MM.1S (cell line): ENCODE data around the gene SLC9A1.

Experiments used
- EZH2phosphoT487 ChIP-seq: fragments of 300-600 bp; sonication (generic); IDR thresholded peaks from 2 replicates; pipeline ENCODE4 v1.6.1; 2018; ENCODE audit warnings: antibody characterized with exemption, low read length
- TF ChIP-seq, protein P1 (sequence below): fragments of 300-600 bp; sonication (generic); IDR thresholded peaks from 2 replicates; pipeline ENCODE4 v1.5.1; 2016; ENCODE audit warnings: antibody characterized with exemption, low read length, mixed read lengths

DNA sequence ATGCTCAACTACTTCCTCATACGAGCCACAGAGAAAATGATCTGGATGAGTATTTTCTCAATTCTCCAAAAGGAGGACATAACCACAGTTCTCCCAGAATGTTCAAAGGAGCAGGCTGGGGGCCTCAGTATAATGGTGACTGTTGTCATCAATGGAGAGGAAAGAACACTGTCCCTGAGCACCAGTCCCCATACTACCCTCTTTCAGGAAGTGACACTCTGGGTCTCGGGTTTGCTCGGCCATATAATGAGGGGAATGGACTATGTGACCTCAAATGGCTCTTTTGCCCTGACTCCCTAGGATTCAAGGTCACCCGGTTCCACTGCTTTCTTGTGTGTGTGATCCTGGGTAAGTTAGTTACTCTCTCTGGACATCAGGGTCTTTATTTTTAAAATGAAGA is 22.8 kb downstream of the SLC9A1 start:
- TF ChIP-seq, protein P1, sequence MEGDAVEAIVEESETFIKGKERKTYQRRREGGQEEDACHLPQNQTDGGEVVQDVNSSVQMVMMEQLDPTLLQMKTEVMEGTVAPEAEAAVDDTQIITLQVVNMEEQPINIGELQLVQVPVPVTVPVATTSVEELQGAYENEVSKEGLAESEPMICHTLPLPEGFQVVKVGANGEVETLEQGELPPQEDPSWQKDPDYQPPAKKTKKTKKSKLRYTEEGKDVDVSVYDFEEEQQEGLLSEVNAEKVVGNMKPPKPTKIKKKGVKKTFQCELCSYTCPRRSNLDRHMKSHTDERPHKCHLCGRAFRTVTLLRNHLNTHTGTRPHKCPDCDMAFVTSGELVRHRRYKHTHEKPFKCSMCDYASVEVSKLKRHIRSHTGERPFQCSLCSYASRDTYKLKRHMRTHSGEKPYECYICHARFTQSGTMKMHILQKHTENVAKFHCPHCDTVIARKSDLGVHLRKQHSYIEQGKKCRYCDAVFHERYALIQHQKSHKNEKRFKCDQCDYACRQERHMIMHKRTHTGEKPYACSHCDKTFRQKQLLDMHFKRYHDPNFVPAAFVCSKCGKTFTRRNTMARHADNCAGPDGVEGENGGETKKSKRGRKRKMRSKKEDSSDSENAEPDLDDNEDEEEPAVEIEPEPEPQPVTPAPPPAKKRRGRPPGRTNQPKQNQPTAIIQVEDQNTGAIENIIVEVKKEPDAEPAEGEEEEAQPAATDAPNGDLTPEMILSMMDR, result no peak
- no peak for TF ChIP-seq EZH2phosphoT487
